HG03354 (cell line): ENCODE results near the gene CDH13.

ENCODE experiments used
- ATAC-seq: cut with Tn5 transposase; IDR thresholded peaks from one replicate; pipeline ENCODE4 v1.9.1; 2021; ENCODE audit warnings: mild to moderate bottlenecking; ENCODE audit not compliant: unreplicated experiment, poor library complexity, severe bottlenecking

Gene CDH13

GRCh38 chr16:83160287-83161020, 533.7 kb downstream of the CDH13 start:
- no peak for ATAC-seq

DNA sequence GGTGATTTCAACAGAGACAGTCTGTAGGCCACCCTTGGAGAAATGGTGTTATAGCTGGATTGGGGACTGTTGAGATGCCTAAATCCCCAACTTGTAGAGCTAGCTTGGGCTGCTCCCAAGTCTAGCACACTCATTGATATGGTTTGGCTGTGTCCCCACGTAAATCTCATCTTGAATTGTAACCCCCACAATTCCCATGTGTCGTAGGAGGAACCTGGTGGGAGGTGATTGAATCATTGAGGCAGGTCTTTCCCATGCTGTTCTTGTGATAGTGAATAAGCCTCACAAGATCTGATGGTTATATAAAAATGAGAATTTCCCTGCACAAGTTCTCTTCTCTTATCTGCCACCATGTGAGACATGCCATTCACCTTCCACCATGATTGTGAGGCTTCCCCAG, 536.0 kb downstream of the CDH13 start:
- no peak for ATAC-seq

- no peak for ATAC-seq
Observed at GRCh38 chr16:83164816-83165215, 538.0 kb downstream of the CDH13 start.

- no peak for ATAC-seq
Observed at GRCh38 chr16:83171396-83171795, 544.6 kb downstream of the CDH13 start.

DNA sequence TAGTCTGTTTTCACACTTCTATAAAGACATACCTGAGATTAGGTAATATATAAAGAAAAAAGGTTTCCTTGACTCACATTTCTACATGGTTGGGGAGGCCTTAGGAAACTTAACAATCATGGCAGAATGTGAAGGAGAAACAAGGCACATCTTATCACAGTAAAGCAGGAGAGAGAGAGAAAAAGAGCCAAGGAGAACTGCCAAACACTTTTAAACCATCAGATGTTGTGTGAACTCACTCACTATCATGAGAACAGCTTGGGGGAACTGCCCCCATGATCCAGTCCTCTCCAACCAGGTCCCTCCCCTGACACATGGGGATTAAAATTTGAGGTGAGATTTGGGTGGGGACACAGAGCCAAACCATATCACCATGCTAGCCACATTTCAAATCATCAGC, 547.9 kb downstream of the CDH13 start:
- ATAC-seq = no peak

DNA sequence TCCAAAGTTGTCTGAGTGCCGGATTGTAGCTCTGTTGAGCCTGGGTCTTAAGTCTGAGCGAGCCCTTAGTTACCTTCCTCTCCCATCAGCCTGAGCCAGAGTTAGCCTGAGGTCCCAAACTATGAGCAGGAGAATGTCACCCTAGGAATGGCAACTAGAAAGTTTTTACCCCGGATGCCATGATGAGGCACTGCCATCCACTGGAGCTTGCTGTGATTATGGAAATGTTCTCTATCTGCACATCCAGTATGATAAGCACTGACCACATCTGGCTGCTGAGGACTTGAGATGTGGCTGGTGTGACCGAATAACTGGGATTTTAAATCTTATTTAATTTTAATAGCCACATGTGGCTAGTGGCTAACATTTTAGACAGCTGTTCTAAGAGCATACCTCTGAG, 550.0 kb downstream of the CDH13 start:
- ATAC-seq = no peak

DNA sequence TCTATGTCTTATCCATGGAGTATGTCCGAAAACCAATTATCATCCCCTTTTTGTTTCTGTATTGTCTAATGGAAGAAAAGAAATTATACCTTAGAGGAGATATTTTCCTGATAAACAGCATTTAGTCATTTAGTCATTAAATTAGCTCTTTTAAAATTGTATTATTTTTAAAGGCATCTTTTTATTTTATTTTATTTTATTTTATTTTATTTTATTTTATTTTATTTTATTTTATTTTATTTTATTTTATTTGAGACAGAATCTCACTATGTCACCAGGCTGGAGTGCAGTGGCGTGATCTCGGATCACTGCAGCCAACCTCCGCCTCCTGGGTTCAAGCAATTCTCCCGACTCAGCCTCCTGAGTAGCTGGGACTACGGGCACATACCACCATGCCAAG, 559.1 kb downstream of the CDH13 start:
- no peak for ATAC-seq

GRCh38 chr16:83187405-83187804, 560.6 kb downstream of the CDH13 start:
- ATAC-seq = no peak

- no peak for ATAC-seq
Observed at GRCh38 chr16:83196796-83197195, 570.0 kb downstream of the CDH13 start.

DNA sequence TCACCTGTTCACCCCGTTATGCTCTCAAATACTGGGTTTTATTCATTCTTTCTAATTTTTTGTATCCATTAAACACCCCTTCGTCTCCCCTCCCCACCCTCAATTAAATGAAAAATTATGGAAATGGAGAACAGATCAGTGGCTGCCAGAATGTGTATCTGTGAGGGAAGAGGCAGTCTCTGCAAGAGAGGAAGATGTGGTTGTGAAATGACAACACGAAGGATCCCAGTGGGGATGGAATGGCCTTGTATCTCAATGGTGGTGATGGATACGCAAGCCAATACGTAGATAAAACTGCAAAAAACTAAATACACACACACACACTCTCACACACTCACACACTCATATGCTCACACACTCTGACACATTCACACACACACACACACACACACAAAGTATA, 570.7 kb downstream of the CDH13 start:
- ATAC-seq = no peak

DNA sequence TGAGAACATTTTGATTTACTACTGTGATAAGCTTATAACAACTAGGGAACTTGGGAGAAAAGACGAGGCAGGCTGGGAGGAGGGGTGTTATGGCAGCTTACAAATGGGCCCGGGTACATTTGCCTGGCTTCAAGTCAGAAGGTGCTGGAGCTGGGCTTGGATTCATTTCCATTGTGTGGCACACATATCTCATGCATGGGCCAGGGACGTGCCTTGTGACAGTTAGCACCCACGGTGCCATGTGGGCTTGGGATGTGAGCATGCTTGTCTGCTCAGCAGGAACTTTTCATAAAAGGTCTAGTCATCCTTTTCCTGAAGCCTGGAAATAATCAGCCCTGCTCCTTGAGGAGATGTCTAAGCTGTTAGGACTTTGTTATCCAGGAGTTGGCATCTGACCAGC, 572.2 kb downstream of the CDH13 start:
- no peak for ATAC-seq

- ATAC-seq = no peak
Observed at GRCh38 chr16:83200005-83200779, 573.4 kb downstream of the CDH13 start.

DNA sequence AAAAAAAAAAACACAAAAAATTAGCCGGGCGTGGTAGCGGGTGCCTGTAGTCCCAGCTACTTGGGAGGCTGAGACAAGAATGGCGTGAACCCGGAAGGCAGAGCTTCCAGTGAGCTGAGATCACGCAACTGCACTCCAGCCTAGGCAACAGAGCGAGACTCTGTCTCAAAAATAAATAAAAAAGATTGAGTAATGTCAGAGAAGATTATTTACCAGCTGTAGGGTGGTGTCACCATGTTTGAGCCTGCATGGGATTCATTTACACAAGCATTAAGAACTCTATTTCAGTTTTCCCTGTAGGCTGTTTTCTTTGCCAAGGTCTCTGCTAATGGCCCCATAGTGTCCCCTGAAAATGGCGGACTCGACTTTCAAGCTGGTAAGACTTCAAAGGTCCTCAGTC, 575.0 kb downstream of the CDH13 start:
- ATAC-seq = no peak

DNA sequence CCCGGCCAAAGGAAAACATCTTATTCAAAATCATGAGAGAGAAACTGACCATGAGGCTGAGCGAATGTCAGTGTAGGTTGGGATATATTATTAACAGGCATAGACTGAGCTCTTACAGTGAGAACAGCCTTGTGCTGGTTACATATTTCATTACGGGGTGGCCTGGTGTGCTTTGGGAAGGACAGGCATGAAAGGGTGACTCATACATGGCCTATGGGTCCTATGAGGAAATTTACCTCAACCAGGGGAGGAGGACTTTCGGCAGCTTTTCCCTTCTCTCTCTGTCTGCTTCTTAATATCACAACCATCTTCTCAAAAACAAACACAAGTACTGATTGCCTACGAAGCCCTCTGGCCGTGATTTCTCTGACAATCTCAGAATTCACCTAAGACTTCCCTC, 579.1 kb downstream of the CDH13 start:
- ATAC-seq = no peak

DNA sequence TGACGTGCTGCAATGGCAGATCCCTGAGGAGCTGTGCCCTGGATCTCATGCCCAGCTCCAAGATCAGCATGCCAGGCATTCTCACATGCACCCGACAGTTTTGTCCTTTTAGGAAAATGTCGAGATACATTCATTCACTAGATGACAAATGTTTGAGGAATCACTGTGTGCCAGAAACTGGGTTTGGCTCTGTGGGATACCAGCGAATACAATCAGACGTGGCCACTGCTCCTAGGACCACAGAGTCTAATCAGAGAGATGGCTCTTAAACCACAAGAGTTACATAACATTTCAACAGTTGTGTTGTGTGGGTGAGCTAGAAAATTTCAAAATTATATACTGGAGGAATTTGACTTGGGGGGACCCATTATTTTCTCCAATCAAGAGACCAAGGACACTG, 579.7 kb downstream of the CDH13 start:
- no peak for ATAC-seq

GRCh38 chr16:83211711-83212110, 584.9 kb downstream of the CDH13 start:
- ATAC-seq = no peak

DNA sequence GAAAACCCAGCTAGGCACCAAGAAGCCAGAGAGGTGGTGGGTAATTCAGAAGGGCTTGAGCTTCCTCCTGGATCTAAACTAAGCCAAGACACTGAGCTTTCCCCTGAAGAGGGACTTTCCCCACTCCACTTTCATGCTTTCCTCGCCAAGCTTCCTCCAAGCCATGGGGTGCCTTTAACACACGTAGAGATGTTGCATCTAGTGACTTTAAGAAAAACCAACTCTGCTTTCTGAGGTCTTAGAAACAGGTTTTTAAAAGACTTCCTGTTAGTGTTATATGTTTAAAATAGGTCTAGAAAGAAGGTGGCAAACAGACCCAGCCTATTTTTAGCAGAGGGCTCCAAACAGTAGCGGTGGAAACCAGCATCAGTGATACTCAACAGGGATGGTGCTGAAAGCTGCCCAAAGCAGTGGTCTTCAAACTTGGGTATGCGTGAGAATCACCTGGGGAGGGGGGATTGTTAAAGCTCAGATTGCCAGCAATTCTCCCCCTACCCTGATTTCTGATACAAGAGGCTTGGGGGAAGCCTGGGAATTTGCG, 585.6 kb downstream of the CDH13 start:
- ATAC-seq = no peak

DNA sequence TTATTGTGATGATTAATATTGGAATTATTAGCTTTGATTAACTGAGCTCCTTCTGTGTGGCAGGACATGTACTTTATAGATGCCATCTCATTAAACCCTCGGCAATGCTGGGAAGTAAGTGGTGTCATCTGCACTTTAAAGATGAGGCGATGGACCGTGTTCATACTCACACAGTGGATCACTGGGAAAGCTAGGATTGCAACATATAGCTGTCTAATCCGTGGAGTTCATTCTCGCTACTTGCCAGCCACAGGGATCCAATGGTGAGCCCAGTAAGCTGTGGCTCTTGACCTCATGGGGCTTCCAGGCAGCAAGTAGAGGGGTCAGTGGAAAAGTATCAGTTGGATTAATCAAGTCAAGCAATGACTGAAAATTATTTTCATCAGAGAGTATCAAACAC, 587.9 kb downstream of the CDH13 start:
- no peak for ATAC-seq

DNA sequence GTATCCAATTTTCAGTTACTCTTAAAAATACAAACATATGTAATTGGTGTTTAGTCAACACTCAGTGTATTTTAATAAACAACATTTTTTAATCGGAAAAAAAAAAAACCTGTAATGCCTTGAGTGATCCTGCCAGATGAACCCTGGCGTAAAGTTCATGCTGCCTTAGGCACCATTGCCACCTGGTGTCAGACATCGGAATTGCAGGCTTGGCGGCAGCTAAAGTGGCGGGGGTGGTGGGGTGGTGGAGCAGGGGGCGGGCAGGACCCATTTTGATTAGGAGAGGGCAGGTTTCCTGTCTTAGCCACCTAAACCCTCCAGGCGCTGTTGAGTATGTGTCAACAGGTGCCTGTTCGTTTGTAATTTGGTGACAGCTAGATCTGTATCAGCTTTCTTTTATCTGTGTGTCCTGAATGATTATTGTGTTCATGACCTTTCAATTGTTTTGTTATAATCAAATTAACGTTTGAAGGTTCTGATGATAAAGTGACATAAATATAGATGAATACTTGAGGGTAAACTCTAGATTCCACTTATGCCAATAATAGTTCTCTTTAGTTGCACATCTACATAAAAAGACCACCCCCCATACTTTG, 588.7 kb downstream of the CDH13 start:
- peak; percentile 60 for ATAC-seq

DNA sequence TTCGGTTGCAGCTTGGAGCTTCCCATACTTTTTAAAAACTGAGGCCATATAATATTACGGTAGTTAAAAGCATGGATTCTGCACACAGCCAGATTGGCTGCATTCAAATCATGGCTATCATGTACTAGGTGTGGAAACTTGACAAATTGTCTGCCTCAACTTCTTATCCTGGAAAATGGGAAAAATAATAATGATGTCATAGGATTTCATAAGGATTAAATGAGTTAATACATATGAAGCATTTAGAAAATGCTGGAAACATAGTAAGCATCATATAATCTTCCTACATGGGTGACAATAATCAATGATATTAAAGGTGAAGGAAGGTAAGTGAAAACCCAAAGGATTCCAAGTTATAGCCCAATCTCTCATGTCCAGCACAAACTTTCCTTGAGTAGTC, 592.5 kb downstream of the CDH13 start:
- ATAC-seq = no peak

- no peak for ATAC-seq
Observed at GRCh38 chr16:83220066-83220465, 593.3 kb downstream of the CDH13 start.
